Ishikawa (cell line): Measurements from ENCODE around the gene APOM.

Experiments used
- CEBPB ChIP-seq: IDR thresholded peaks from 2 replicates; pipeline ENCODE4 v1.6.1; 2012
- CREB1 ChIP-seq: IDR thresholded peaks from 2 replicates; pipeline ENCODE4 v1.6.1; 2012; ENCODE audit warnings: low read depth
- EP300 ChIP-seq: IDR thresholded peaks from 2 replicates; pipeline ENCODE4 v1.6.1; 2012; ENCODE audit warnings: borderline replicate concordance
- NFIC ChIP-seq: IDR thresholded peaks from 2 replicates; pipeline ENCODE4 v1.6.1; 2012
- RAD21 ChIP-seq: IDR thresholded peaks from 2 replicates; pipeline ENCODE4 v1.6.1; 2012; ENCODE audit warnings: low read depth
- REST ChIP-seq: IDR thresholded peaks from 2 replicates; pipeline ENCODE4 v1.6.1; 2012; ENCODE audit warnings: low read depth, mild to moderate bottlenecking
- TAF1 ChIP-seq: IDR thresholded peaks from 2 replicates; pipeline ENCODE4 v1.6.1; 2012; ENCODE audit warnings: low read depth, mild to moderate bottlenecking
- ZBTB7A ChIP-seq: IDR thresholded peaks from 2 replicates; pipeline ENCODE4 v1.6.1; 2012; ENCODE audit warnings: low read depth

GRCh38 chr6:31609519-31610406 is 45.9 kb upstream of the APOM start:
- no peak for TF ChIP-seq NFIC
- no peak for TF ChIP-seq REST
- no peak for TF ChIP-seq CEBPB
- TF ChIP-seq RAD21 = no peak
- no peak for TF ChIP-seq EP300
- TF ChIP-seq CREB1 = no peak
- no peak for TF ChIP-seq TAF1
- no peak for TF ChIP-seq ZBTB7A
